ENCODE data around the gene TMEM134. TPM values are rescaled to one million over a fixed set of nuclear protein-coding genes. Genes with fewer than 3 reads are reported as not detected.
"Not testable (repeated sequence)": the region's sequence is repeated elsewhere in the genome, so short reads cannot be mapped to it uniquely, and the experiment has no call there.

TMEM134 gene, protein sequence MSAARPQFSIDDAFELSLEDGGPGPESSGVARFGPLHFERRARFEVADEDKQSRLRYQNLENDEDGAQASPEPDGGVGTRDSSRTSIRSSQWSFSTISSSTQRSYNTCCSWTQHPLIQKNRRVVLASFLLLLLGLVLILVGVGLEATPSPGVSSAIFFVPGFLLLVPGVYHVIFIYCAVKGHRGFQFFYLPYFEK
- 38.4 TPM for polyA plus RNA-seq (2013)

DNA sequence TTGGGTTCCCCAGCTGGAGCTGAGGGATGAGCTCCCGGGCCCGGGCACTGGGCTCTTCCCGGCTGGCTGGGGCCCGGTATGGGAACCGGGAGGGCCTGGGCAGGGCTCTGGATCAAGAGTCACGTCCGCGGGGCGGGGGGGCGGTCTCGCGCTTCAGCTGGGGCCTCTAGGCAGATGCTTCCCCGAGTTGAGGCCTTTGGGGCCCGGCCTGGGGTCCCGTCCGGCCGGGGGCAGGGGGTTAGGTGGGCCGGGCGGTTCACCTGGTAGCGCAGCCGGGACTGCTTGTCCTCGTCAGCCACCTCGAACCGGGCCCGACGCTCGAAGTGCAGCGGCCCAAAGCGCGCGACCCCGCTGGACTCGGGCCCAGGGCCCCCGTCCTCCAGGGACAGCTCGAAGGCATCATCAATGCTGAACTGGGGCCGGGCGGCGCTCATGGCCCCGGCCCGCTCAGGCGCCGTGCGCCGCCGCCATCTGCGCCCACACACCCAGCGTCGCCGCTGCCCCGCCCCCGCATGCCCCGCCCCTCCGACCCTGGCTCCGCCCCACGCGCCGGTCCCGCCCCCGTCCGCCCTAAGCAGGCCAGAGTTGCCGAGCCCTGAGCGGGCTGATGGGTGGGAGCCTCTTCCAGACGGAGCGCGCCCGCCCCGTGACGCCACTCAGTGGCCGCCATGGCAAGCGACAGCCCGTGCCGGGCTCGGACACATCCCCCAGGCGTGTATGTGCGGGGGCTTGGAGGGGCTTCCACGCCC, at the start of gene TMEM134:
TSS of gene TMEM134 (minus strand) at position 493 of the 749 bp plus-strand sequence. CDS start at position 434, 59 bp downstream.
- no peaks in the 10 kb centered on the region for H3K9me3 ChIP-seq (ENCODE audit: control extremely low read depth in 1 of 5, control insufficient read depth in 4 of 5, insufficient read depth in 2 of 5, low read depth in 1 of 5, low read length in 4 of 5)
- DNase-seq: peak; percentile 93 to 95 (median 94)
- no peaks in the 10 kb centered on the region for H3K27me3 ChIP-seq (replicated peaks in 2 of 5; ENCODE audit: control insufficient read depth in 4 of 5, insufficient read depth in 5 of 5, low read length in 4 of 5)
- H3K27ac ChIP-seq (ENCODE audit: insufficient read depth in 1 of 2, low read depth in 1 of 2, low read length in 2 of 2, poor library complexity in 1 of 2, severe bottlenecking in 2 of 2): peak within 1 kb of the TSS; percentile 33 to 68
- no peaks in the 10 kb centered on the region for H3K36me3 ChIP-seq (ENCODE audit: control insufficient read depth in 4 of 4, insufficient read depth in 4 of 4, low read length in 3 of 4)
- peak within 1 kb of the TSS; percentile 59 to 88 (median 80) for H3K4me3 ChIP-seq (ENCODE audit: control insufficient read depth in 1 of 7, extremely low read depth in 1 of 7, insufficient read depth in 4 of 7, low read depth in 2 of 7, low read length in 6 of 7)
- peaks cover 3 to 42% (median 29%) of the 10 kb centered on the region in 4 experiments for H3K4me1 ChIP-seq (ENCODE audit: control extremely low read depth in 1 of 4, control insufficient read depth in 4 of 4, insufficient read depth in 4 of 4, low read length in 3 of 4)
- ChIA-PET POLR2A (interaction anchor here (1.0 to 1.5 kb wide), 3 partner anchors 31 to 68 kb away, joined by 3 to 4 read pairs (median 3); partner anchors contain the start of genes PPP1CA and PTPRCAP), CTCF (interaction anchor here (0.6 to 4.1 kb wide), 17 partner anchors 10 to 126 kb away, joined by 3 to 30 read pairs (median 3); partner anchors contain the start of genes PPP1CA, PTPRCAP, RPS6KB2 and TBC1D10C)
- WGBS (ENCODE audit: insufficient coverage): under 1% methylated on average over 75 of the region's 76 CpGs

DNA sequence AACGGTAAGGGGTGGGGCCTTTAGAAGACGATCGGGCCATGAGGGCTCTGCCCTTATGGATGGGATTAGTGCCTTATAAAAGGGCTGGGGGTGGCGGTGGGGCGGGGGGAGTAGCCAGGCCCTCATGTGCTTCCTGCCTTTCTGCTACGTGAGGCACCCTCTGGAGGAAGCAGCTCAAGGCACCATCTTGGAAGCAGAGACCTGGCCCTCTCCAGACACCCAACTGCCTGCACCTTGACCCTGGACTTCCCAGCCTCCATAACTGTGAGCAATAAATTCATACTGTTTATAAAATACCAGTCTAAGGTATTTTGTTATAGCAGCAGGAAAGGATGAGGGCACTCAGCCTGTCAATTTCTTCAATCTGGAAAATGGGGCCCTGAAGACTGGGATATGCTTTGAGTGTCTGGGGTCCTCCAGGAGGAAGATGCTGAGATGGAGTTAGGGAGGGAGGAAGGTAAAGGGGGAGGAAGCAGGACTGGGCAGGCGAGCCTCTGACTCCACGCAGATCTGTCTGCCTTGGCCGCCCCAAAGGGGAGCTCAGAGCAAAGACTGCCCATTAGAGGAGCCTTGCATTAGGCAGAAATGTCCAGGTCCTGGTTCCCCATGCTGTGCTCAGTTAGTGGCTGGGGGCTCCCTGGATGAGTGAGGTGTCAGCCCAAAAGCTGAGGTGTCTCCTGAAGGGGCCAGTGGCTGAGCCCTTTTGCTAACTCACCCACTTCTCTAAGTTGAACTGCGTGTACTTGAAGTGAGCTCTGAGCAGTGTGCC, 48.9 kb upstream of the TMEM134 start:
- Histone ChIP-seq H3K27ac (ENCODE audit: insufficient read depth in 1 of 2, low read depth in 1 of 2, low read length in 2 of 2, poor library complexity in 1 of 2, severe bottlenecking in 2 of 2) (no peak overlapping the region), H3K4me3 (ENCODE audit: control insufficient read depth in 1 of 7, extremely low read depth in 1 of 7, insufficient read depth in 4 of 7, low read depth in 2 of 7, low read length in 6 of 7) (no peak overlapping the region), H3K4me1 (ENCODE audit: control extremely low read depth in 1 of 4, control insufficient read depth in 4 of 4, insufficient read depth in 4 of 4, low read length in 3 of 4) (no peaks in the 10 kb centered on the region), H3K9me3 (ENCODE audit: control extremely low read depth in 1 of 5, control insufficient read depth in 4 of 5, insufficient read depth in 2 of 5, low read depth in 1 of 5, low read length in 4 of 5) (no peaks in the 10 kb centered on the region), H3K36me3 (ENCODE audit: control insufficient read depth in 4 of 4, insufficient read depth in 4 of 4, low read length in 3 of 4) (no peaks in the 10 kb centered on the region), H3K27me3 (replicated peaks in 2 of 5; ENCODE audit: control insufficient read depth in 4 of 5, insufficient read depth in 5 of 5, low read length in 4 of 5) (peaks cover 0 to 3% (median 0%) of the 10 kb centered on the region in 5 experiments)
- POLR2A ChIA-PET: no interaction called here
- no peak for DNase-seq
- CTCF ChIA-PET: interaction anchor here (1.2 kb wide), 1 partner anchor 12 kb away, joined by 3 read pairs; no protein-coding TSS in a partner anchor
- WGBS (ENCODE audit: insufficient coverage): 92% methylated on average over 8 of the region's 10 CpGs

DNA sequence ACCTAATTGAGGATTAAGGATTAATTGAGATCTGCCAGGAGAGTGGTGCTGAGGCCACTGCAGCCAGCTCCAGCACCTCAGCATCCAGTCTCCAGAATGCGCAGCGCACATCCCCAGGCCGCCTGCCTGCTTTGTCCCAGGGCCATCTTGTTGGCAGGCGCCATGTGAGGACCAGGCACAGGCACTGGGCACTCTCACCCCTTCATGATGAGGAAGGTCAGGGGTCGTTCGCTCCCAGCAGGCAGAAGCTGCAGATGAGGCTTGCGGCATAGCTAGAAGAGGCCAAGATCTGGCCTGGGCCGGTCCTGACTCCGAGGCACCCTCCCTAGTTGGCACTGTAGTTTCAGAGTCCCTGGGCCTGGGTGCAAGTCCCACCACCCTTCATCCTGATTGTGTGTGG, 47.8 kb upstream of the TMEM134 start:
- Histone ChIP-seq H3K4me1 (ENCODE audit: control extremely low read depth in 1 of 4, control insufficient read depth in 4 of 4, insufficient read depth in 4 of 4, low read length in 3 of 4) (no peaks in the 10 kb centered on the region), H3K27me3 (replicated peaks in 2 of 5; ENCODE audit: control insufficient read depth in 4 of 5, insufficient read depth in 5 of 5, low read length in 4 of 5) (peaks cover 0 to 5% (median 0%) of the 10 kb centered on the region in 5 experiments), H3K27ac (ENCODE audit: insufficient read depth in 1 of 2, low read depth in 1 of 2, low read length in 2 of 2, poor library complexity in 1 of 2, severe bottlenecking in 2 of 2) (no peak overlapping the region), H3K9me3 (ENCODE audit: control extremely low read depth in 1 of 5, control insufficient read depth in 4 of 5, insufficient read depth in 2 of 5, low read depth in 1 of 5, low read length in 4 of 5) (no peaks in the 10 kb centered on the region), H3K36me3 (ENCODE audit: control insufficient read depth in 4 of 4, insufficient read depth in 4 of 4, low read length in 3 of 4) (no peaks in the 10 kb centered on the region), H3K4me3 (ENCODE audit: control insufficient read depth in 1 of 7, extremely low read depth in 1 of 7, insufficient read depth in 4 of 7, low read depth in 2 of 7, low read length in 6 of 7) (no peak overlapping the region)
- over 99% methylated on average over 9 of the region's 9 CpGs for WGBS (ENCODE audit: insufficient coverage)
- POLR2A ChIA-PET: interaction anchor here (0.6 kb wide), 1 partner anchor 169 kb away, joined by 3 read pairs; no protein-coding TSS in a partner anchor
- CTCF ChIA-PET: no interaction called here
- DNase-seq: no peak

DNA sequence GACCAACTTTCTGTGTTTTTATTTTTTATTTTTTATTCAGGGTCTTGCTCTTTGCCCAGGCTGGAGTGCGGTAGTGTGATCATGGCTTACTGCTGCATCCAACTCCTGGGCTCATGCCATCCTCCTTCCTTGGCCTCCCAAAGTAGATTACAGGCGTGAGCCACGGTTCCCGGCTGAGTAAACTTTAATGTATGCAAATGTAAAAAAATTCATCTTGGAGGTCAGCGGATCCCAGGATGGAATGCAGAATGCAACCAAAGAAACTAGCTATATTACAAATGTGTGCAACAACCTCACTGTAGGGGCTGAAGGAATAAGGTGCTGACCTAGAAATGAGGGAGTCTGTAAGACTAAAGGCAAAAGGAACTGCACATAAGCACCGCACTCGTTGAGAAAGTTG, 45.1 kb upstream of the TMEM134 start:
- H3K36me3 ChIP-seq (ENCODE audit: control insufficient read depth in 4 of 4, insufficient read depth in 4 of 4, low read length in 3 of 4): no peaks in the 10 kb centered on the region

DNA sequence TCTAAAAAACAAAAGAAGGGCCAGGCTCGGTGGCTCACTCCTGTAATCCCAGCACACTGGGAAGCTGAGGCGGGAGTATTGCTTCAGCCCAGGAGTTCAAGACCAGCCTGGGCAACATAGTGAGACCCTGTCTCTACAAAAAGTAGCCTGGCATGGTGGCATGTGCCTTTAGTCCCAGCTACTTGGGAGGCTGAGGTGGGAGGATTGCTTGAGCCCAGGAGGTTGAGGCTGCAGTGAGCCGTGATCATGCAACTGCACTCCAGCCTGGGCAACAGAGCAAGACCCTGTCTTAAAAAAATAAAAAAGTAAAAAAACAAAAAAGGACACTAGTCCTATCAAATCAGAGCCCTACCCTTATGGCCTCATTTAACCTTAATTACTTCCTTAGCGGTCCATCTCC, 42.5 kb upstream of the TMEM134 start:
- POLR2A ChIA-PET; H3K27me3 ChIP-seq (replicated peaks in 2 of 5; ENCODE audit: control insufficient read depth in 4 of 5, insufficient read depth in 5 of 5, low read length in 4 of 5); H3K9me3 ChIP-seq (ENCODE audit: control extremely low read depth in 1 of 5, control insufficient read depth in 4 of 5, insufficient read depth in 2 of 5, low read depth in 1 of 5, low read length in 4 of 5); H3K27ac ChIP-seq (ENCODE audit: insufficient read depth in 1 of 2, low read depth in 1 of 2, low read length in 2 of 2, poor library complexity in 1 of 2, severe bottlenecking in 2 of 2); H3K36me3 ChIP-seq (ENCODE audit: control insufficient read depth in 4 of 4, insufficient read depth in 4 of 4, low read length in 3 of 4); DNase-seq; H3K4me3 ChIP-seq (ENCODE audit: control insufficient read depth in 1 of 7, extremely low read depth in 1 of 7, insufficient read depth in 4 of 7, low read depth in 2 of 7, low read length in 6 of 7): not testable (repeated sequence)
- CTCF ChIA-PET: interaction anchor here (0.7 kb wide), 1 partner anchor 89 kb away, joined by 3 read pairs; no protein-coding TSS in a partner anchor
- H3K4me1 ChIP-seq (ENCODE audit: control extremely low read depth in 1 of 4, control insufficient read depth in 4 of 4, insufficient read depth in 4 of 4, low read length in 3 of 4): peaks cover 0 to 20% (median 17%) of the 10 kb centered on the region in 4 experiments
- WGBS (ENCODE audit: insufficient coverage): 93% methylated on average over 3 of the region's 4 CpGs

More for the DNA sequence above, 45.1 kb upstream of the TMEM134 start:
- WGBS (ENCODE audit: insufficient coverage): 97% methylated on average over 3 of the region's 7 CpGs
- Histone ChIP-seq H3K9me3 (ENCODE audit: control extremely low read depth in 1 of 5, control insufficient read depth in 4 of 5, insufficient read depth in 2 of 5, low read depth in 1 of 5, low read length in 4 of 5) (no peaks in the 10 kb centered on the region), H3K27me3 (replicated peaks in 2 of 5; ENCODE audit: control insufficient read depth in 4 of 5, insufficient read depth in 5 of 5, low read length in 4 of 5) (peaks cover 0 to 7% (median 0%) of the 10 kb centered on the region in 5 experiments), H3K27ac (ENCODE audit: insufficient read depth in 1 of 2, low read depth in 1 of 2, low read length in 2 of 2, poor library complexity in 1 of 2, severe bottlenecking in 2 of 2) (no peak overlapping the region), H3K4me1 (ENCODE audit: control extremely low read depth in 1 of 4, control insufficient read depth in 4 of 4, insufficient read depth in 4 of 4, low read length in 3 of 4) (peaks cover 0 to 2% (median under 1%) of the 10 kb centered on the region in 4 experiments), H3K4me3 (ENCODE audit: control insufficient read depth in 1 of 7, extremely low read depth in 1 of 7, insufficient read depth in 4 of 7, low read depth in 2 of 7, low read length in 6 of 7) (no peak overlapping the region)
- no peak for DNase-seq
- ChIA-PET CTCF (no interaction called here), POLR2A (interaction anchor here (0.6 to 1.1 kb wide), 2 partner anchors 69 to 525 kb away, joined by 3 read pairs; no protein-coding TSS in a partner anchor)

DNA sequence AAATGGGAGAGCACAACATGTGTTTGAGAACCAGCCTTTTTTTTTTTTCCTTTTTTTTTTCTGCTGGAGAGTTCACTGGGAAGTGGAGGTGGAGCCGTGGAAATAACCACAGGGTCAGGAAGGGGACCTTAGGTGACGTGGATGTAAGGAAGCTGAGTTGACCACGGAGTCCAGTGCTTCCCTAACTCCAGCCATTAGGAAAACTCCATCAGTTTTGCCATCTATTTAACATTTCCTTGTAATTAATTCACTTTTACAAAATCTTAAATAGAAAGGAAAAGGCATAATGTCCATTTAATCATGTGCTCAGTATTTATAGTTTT, 40.9 kb upstream of the TMEM134 start:
- WGBS (ENCODE audit: insufficient coverage): no CpG with 5 or more reads among the region's 3 CpGs
- Histone ChIP-seq H3K36me3 (ENCODE audit: control insufficient read depth in 4 of 4, insufficient read depth in 4 of 4, low read length in 3 of 4) (peaks cover 0 to 5% (median 0%) of the 10 kb centered on the region in 4 experiments), H3K4me1 (ENCODE audit: control extremely low read depth in 1 of 4, control insufficient read depth in 4 of 4, insufficient read depth in 4 of 4, low read length in 3 of 4) (peaks cover 0 to 35% (median 32%) of the 10 kb centered on the region in 4 experiments), H3K9me3 (ENCODE audit: control extremely low read depth in 1 of 5, control insufficient read depth in 4 of 5, insufficient read depth in 2 of 5, low read depth in 1 of 5, low read length in 4 of 5) (no peaks in the 10 kb centered on the region), H3K27me3 (replicated peaks in 2 of 5; ENCODE audit: control insufficient read depth in 4 of 5, insufficient read depth in 5 of 5, low read length in 4 of 5) (peaks cover 0 to 7% (median 0%) of the 10 kb centered on the region in 5 experiments), H3K27ac (ENCODE audit: insufficient read depth in 1 of 2, low read depth in 1 of 2, low read length in 2 of 2, poor library complexity in 1 of 2, severe bottlenecking in 2 of 2) (no peak overlapping the region), H3K4me3 (ENCODE audit: control insufficient read depth in 1 of 7, extremely low read depth in 1 of 7, insufficient read depth in 4 of 7, low read depth in 2 of 7, low read length in 6 of 7) (no peak overlapping the region)
- ChIA-PET CTCF (no interaction called here), POLR2A (no interaction called here)
- no peak for DNase-seq

Data from common myeloid progenitor, CD34-positive (primary cell).